ENCODE data around the gene MBD5. TPM values are rescaled to one million over a fixed set of nuclear protein-coding genes. Genes with fewer than 3 reads are reported as not detected.
"Not testable (repeated sequence)": the region's sequence is repeated elsewhere in the genome, so short reads cannot be mapped to it uniquely, and the experiment has no call there.

Gene MBD5
- total RNA-seq, 1 donor from 2014 or later = 38.8 TPM

DNA sequence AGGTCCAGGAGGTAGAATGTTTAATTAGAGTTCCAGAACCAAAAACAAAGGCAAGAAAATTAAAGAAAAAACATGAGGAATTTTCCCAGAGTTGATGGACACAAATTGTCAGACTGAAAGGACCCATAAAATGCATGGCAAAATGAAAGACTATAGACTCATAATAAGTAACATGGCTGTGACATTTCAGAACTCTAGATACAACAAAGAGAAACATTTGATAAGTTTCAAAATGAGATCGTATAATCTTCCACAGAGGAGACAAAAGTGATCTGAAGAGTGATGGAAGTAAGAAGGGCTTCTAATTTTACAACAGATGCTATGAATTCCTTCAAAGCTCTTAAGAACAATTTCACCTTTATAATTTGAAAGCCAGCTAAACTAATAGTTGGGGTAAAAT, 20.8 kb upstream of the MBD5 start:
- H3K9ac ChIP-seq = no peak overlapping the region
- H2AFZ ChIP-seq (replicated peaks) = no peak overlapping the region
- H3K4me1 ChIP-seq = peaks cover 20% of the 10 kb centered on the region
- peaks cover 49% of the 10 kb centered on the region for H3K36me3 Mint-ChIP-seq
- H3K4me2 ChIP-seq = no peak overlapping the region
- peaks cover under 1% of the 10 kb centered on the region for H3K27me3 Mint-ChIP-seq (ENCODE audit: insufficient read depth, low read depth)
- H4K20me1 ChIP-seq (ENCODE audit: low read depth) = peaks cover 33% of the 10 kb centered on the region
- DNase-seq (ENCODE audit: low spot score) = no peak
- H3K9me3 Mint-ChIP-seq = peaks cover 64% of the 10 kb centered on the region
- TF ChIP-seq EZH2phosphoT487 (IDR thresholded peaks at IDR 0.05) (no peak), EZH2 (IDR thresholded peaks at IDR 0.05) (no peak)
- TF ChIP-seq, protein P1, sequence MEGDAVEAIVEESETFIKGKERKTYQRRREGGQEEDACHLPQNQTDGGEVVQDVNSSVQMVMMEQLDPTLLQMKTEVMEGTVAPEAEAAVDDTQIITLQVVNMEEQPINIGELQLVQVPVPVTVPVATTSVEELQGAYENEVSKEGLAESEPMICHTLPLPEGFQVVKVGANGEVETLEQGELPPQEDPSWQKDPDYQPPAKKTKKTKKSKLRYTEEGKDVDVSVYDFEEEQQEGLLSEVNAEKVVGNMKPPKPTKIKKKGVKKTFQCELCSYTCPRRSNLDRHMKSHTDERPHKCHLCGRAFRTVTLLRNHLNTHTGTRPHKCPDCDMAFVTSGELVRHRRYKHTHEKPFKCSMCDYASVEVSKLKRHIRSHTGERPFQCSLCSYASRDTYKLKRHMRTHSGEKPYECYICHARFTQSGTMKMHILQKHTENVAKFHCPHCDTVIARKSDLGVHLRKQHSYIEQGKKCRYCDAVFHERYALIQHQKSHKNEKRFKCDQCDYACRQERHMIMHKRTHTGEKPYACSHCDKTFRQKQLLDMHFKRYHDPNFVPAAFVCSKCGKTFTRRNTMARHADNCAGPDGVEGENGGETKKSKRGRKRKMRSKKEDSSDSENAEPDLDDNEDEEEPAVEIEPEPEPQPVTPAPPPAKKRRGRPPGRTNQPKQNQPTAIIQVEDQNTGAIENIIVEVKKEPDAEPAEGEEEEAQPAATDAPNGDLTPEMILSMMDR (IDR thresholded peaks at IDR 0.05) = no peak
- H3K79me2 ChIP-seq (ENCODE audit: low read depth) = peaks cover 100% of the 10 kb centered on the region
- no peak overlapping the region for H3K4me3 Mint-ChIP-seq
- H3K9me3 ChIP-seq (ENCODE audit: low read depth) = peaks cover 11% of the 10 kb centered on the region
- peaks cover 18% of the 10 kb centered on the region for H3K36me3 ChIP-seq
- no peak overlapping the region for H3K27ac ChIP-seq
- no peaks in the 10 kb centered on the region for H3K4me1 Mint-ChIP-seq
- H3K27me3 ChIP-seq = no peaks in the 10 kb centered on the region
- H3K27ac Mint-ChIP-seq = no peak overlapping the region
- H3K4me3 ChIP-seq = no peak overlapping the region
- H3F3A ChIP-seq (ENCODE audit: low read depth) = no peaks in the 10 kb centered on the region

DNA sequence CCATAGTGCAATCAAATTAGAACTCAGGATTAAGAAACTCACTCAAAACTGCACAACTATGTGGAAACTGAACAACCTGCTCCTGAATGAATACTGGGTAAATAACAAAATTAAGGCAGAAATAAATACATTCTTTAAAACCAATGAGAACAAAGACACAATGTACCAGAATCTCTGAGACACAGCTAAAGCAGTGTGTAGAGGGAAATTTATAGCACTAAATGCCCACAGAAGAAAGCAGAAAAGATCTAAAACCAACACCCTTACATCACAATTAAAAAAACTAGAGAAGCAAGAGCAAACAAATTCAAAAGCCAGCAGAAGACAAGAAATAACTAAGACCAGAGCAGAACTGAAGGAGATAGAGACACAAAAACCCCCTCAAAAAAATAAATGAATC, 18.5 kb upstream of the MBD5 start:
- not testable (repeated sequence) for H3F3A ChIP-seq (ENCODE audit: low read depth); H3K4me3 ChIP-seq; H3K9me3 ChIP-seq (ENCODE audit: low read depth); DNase-seq (ENCODE audit: low spot score); H3K4me3 Mint-ChIP-seq; H3K4me2 ChIP-seq; H3K27me3 Mint-ChIP-seq (ENCODE audit: insufficient read depth, low read depth); H3K27ac ChIP-seq; H2AFZ ChIP-seq (replicated peaks); H3K27me3 ChIP-seq; H3K36me3 ChIP-seq; H3K4me1 Mint-ChIP-seq; H3K27ac Mint-ChIP-seq; H3K9ac ChIP-seq
- H3K4me1 ChIP-seq = peaks cover 20% of the 10 kb centered on the region
- peaks cover 66% of the 10 kb centered on the region for H3K9me3 Mint-ChIP-seq
- peaks cover 33% of the 10 kb centered on the region for H4K20me1 ChIP-seq (ENCODE audit: low read depth)
- peaks cover 47% of the 10 kb centered on the region for H3K36me3 Mint-ChIP-seq
- H3K79me2 ChIP-seq (ENCODE audit: low read depth) = peaks cover 100% of the 10 kb centered on the region

DNA sequence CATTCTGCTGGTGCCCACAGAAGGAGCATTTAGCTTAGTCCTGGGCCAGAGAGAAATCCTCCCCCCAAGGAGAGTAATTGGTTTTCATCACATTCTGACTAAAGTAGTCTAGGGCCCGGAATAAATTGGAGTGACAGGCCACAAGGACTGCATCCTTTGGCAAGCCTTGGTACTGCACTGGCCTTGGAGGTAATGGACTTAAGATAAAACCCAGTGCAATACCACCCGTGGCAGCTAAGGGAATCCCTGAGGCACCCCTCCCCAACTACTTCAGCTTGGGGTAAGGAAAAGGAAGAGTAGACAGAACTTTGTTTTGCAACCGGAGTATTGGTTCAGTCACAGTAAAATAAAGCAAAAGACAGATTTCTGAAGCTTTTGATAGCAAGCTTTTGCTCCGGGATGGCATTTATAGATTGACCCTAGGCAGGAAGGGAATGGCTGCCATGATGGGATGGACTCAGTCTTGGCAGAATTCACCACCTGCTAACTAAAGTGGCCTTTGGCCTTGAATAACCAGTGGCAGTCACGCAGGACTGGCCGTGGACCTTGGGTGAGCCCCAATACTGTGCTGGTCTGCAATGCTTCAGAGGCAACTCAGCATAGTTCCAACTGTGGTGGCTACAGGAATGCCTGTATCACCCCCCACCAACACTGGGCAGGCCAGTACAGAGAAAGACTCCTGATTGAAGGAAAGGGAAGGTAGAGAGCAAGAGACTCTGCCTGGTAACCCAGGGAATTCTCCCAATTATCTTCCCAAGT, 14.5 kb upstream of the MBD5 start:
- no peak overlapping the region for H3K4me3 ChIP-seq
- no peak overlapping the region for H3K27ac Mint-ChIP-seq
- no peaks in the 10 kb centered on the region for H3K36me3 ChIP-seq
- no peak for DNase-seq (ENCODE audit: low spot score)
- H3K79me2 ChIP-seq (ENCODE audit: low read depth) = peaks cover 100% of the 10 kb centered on the region
- no peak overlapping the region for H2AFZ ChIP-seq (replicated peaks)
- H3F3A ChIP-seq (ENCODE audit: low read depth) = no peaks in the 10 kb centered on the region
- no peak overlapping the region for H3K4me3 Mint-ChIP-seq
- no peak overlapping the region for H3K4me2 ChIP-seq
- H3K4me1 ChIP-seq = no peaks in the 10 kb centered on the region
- H3K4me1 Mint-ChIP-seq = no peaks in the 10 kb centered on the region
- peaks cover 4% of the 10 kb centered on the region for H3K27me3 Mint-ChIP-seq (ENCODE audit: insufficient read depth, low read depth)
- H3K36me3 Mint-ChIP-seq = peaks cover 54% of the 10 kb centered on the region
- H3K27ac ChIP-seq = no peak overlapping the region
- TF ChIP-seq EZH2 (IDR thresholded peaks at IDR 0.05) (no peak), EZH2phosphoT487 (IDR thresholded peaks at IDR 0.05) (no peak)
- TF ChIP-seq, protein P1 (IDR thresholded peaks at IDR 0.05) = no peak
- peaks cover 2% of the 10 kb centered on the region for H4K20me1 ChIP-seq (ENCODE audit: low read depth)
- H3K9me3 Mint-ChIP-seq = peaks cover 87% of the 10 kb centered on the region
- H3K9me3 ChIP-seq (ENCODE audit: low read depth) = peaks cover 2% of the 10 kb centered on the region
- H3K27me3 ChIP-seq = no peaks in the 10 kb centered on the region
- no peak overlapping the region for H3K9ac ChIP-seq

DNA sequence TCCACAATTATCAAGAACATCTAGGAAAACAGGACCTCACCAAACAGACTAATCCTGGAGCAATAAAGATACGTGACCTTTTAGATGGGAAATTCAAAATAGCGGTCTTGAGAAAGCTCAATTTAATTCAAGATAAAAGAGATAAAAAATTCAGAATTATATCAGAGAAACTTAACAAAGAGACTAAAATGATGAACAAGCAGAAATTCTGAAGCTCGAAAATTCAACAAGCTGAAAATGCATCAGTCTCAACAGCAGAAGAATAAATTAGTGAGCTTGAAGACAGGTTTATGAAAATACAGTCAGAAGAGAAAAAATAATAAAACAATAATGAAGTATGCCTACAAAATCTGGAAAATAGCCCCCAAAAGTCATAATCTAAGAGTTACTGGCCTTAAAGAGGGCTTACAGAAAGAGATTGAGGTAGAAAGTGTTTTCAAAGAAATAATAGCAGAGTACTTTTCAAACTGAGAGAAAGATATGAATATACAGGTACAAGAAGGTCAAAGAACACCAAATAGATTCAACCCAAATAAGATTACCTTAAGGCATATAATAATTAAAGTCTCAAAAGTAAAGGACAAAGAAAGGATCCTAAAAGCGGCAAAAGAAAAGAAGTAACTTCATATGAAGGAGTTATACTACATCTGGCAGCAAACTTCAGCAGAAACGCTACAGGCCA, 13.5 kb upstream of the MBD5 start:
- Mint-ChIP-seq H3K4me3 (no peak overlapping the region), H3K36me3 (peaks cover 53% of the 10 kb centered on the region), H3K4me1 (no peaks in the 10 kb centered on the region), H3K27ac (no peak overlapping the region), H3K27me3 (ENCODE audit: insufficient read depth, low read depth) (peaks cover 4% of the 10 kb centered on the region), H3K9me3 (peaks cover 84% of the 10 kb centered on the region)
- no peaks in the 10 kb centered on the region for H3K36me3 ChIP-seq
- H3K27me3 ChIP-seq = no peaks in the 10 kb centered on the region
- no peak overlapping the region for H2AFZ ChIP-seq (replicated peaks)
- no peak for DNase-seq (ENCODE audit: low spot score)
- no peak overlapping the region for H3K4me3 ChIP-seq
- no peak overlapping the region for H3K27ac ChIP-seq
- no peak overlapping the region for H3K9ac ChIP-seq
- peaks cover 2% of the 10 kb centered on the region for H3K9me3 ChIP-seq (ENCODE audit: low read depth)
- H3K79me2 ChIP-seq (ENCODE audit: low read depth) = peaks cover 100% of the 10 kb centered on the region
- no peak overlapping the region for H3K4me2 ChIP-seq
- TF ChIP-seq EZH2phosphoT487 (IDR thresholded peaks at IDR 0.05) (no peak), EZH2 (IDR thresholded peaks at IDR 0.05) (no peak)
- TF ChIP-seq, protein P1 (IDR thresholded peaks at IDR 0.05) = no peak
- H4K20me1 ChIP-seq (ENCODE audit: low read depth) = no peaks in the 10 kb centered on the region
- H3F3A ChIP-seq (ENCODE audit: low read depth) = no peaks in the 10 kb centered on the region
- no peaks in the 10 kb centered on the region for H3K4me1 ChIP-seq

DNA sequence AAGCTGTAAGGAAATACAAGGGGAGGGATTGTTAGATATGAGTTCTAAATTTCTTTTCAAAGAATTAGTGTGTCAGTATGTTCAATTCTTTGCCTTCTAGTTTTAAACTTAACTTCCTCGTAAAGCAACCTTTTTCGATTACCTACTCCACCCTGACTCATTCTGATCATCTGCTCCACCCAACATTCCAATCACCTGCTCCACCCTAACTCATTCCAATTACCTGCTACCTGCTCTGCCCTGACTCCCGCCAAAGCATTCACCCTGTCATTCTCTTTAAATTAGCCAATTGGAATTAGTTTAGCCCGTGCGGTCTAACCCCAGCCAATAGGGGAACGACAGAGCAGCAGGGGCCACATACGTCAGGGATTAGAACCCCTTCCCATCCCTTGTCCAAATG, 12.5 kb upstream of the MBD5 start:
- not testable (repeated sequence) for H3K36me3 ChIP-seq; H3K27me3 Mint-ChIP-seq (ENCODE audit: insufficient read depth, low read depth); H2AFZ ChIP-seq (replicated peaks); H3K4me3 Mint-ChIP-seq; H3K4me1 ChIP-seq; H3K27me3 ChIP-seq; H3K4me2 ChIP-seq; H3K4me1 Mint-ChIP-seq; H3F3A ChIP-seq (ENCODE audit: low read depth); H3K9ac ChIP-seq; H3K27ac Mint-ChIP-seq; H3K27ac ChIP-seq; H3K4me3 ChIP-seq; H3K9me3 ChIP-seq (ENCODE audit: low read depth); H4K20me1 ChIP-seq (ENCODE audit: low read depth); DNase-seq (ENCODE audit: low spot score)
- Mint-ChIP-seq H3K36me3 (peaks cover 52% of the 10 kb centered on the region), H3K9me3 (peaks cover 79% of the 10 kb centered on the region)
- H3K79me2 ChIP-seq (ENCODE audit: low read depth) = peaks cover 100% of the 10 kb centered on the region

All from neural progenitor cell (in vitro differentiated cells).